ENCODE data around the gene CTNNBL1.

DNA sequence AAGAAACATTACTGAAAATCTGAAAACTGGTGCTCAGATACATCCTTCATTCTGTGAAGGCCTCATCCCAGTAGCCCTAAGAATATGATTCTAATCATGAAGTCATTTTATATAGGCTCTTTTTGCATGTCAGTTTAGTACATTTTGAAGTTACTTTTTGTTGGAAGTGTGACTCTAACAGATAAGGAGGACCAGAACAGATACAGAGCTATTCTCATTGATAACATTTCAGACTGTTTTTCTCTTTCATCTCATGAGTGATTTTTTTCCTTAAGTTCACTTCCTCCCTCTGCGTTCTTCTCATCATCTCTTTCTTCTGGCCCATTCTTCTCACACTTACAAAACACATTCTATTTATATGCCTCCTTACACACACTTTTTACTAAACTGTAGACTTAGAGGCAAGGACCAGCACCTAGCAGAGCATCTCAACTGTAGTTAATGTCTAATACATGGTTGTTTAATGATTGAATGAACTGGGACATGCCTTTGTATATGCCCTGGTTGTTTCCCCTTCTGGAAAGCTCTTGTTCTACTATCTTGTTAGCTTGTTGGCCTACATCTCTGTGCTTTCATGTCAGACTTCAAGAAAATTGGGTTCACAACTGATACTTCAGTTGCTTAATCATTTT is 8.7 kb downstream of the CTNNBL1 start:
- TF ChIP-seq POLR2A (IDR thresholded peaks at IDR 0.05) (no peak), CTCF (IDR thresholded peaks at IDR 0.05) (no peak)

Measured in heart left ventricle (tissue), 13 donors.